ENCODE results near the gene UBR1. TPM values are rescaled to one million over a fixed set of nuclear protein-coding genes. Genes with fewer than 3 reads are reported as not detected.
"Not testable (repeated sequence)": the region's sequence is repeated elsewhere in the genome, so short reads cannot be mapped to it uniquely, and the experiment has no call there.

The UBR1 gene
- total RNA-seq, 4 donors from 2014 or later, result 20.2 to 31.3 (median 22.5) TPM

DNA sequence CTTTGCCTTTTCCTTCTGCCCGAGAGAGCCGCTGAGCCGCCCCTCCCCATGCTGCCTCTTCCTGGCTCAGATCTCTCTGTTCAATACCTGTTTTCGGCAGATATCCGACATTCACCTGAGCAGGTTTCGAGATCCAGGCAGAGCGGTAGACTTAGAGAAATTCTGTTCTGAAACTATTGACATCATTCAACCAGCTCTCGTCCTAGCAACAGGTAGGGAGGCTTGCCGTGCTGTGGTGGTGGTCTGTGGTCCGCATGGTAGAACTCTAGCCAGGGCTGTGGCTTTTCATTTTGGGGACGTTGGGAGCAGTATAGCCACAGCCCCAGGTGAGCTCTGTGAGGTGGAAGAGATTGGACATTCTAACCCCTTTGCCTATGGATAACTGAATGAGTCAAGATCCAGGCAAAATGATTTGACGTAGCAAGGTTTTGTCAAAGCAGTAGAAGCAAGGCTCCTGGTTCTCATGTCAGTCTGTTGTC is 28.4 kb upstream of the UBR1 start:
- no peaks in the 10 kb centered on the region for H3K27me3 ChIP-seq
- ATAC-seq (no peak), DNase-seq (no peak)
- in situ Hi-C loops (cut with MboI; ENCODE audit: low sequenced_read_pairs in 4 of 4) (no loop called here), intact Hi-C loops (cut with DNase I; ENCODE audit: low total_unique reads) (no loop called here)
- peak overlapping the region; percentile 70 to 84 (median 79) for H3K27ac ChIP-seq
- peaks cover 13 to 14% of the 10 kb centered on the region in 2 donors for H3K4me1 ChIP-seq
- peak overlapping the region; percentile 70 to 89 (median 74) for H3K4me3 ChIP-seq
- TF ChIP-seq CTCF (IDR thresholded peaks at IDR 0.05 in 4 of 5, conservative IDR thresholded peaks at IDR 0.05 in 1 of 5) (no peak), POLR2A (IDR thresholded peaks at IDR 0.05) (no peak)
- H3K36me3 ChIP-seq, result peaks cover 0 to 33% of the 10 kb centered on the region in 2 donors
- no peaks in the 10 kb centered on the region for H3K9me3 ChIP-seq

DNA sequence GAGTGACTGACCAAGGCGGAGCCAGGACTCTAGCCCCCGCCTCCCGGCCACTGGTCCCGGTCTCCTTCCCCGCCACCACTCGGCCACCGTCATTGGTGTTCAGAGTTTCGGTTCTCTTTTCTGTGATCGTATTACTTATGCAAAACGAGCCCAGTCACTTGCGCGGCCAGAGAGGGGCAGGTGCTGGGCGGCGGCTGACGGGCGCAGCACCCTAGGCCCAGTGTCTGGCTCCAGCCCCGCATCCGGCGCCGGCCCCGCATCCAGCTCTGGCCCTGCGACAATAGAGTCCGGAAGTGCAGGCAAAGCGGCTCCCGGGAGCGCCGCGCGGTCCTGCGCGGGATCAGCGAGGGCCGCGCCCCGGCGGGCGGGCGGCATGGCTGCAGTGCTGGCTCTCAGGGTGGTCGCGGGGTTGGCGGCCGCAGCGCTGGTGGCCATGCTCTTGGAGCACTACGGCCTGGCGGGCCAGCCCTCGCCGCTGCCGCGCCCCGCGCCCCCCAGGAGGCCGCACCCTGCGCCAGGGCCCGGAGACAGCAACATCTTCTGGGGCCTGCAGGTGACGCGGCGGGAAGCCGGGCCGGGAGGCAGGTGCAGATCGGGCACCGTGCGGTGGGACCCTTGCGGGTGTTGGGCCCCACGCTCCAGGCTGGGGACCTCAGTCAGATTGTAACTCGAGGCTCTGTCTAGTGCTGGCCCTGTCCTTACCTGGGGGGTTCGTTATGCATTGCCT is 27.8 kb upstream of the UBR1 start, which contains the start of gene TMEM62:
Gene TMEM62, plus strand, starts transcription at position 157 of the 727 bp plus-strand sequence. Its CDS starts 217 bp downstream, at position 374.
- ATAC-seq, result peak; percentile 86 to 95

GRCh38 chr15:43132830-43133429 is 27.1 kb upstream of the UBR1 start:
- TF ChIP-seq CTCF (IDR thresholded peaks at IDR 0.05 in 4 of 5, conservative IDR thresholded peaks at IDR 0.05 in 1 of 5), result no peak
- TF ChIP-seq POLR2A (IDR thresholded peaks at IDR 0.05), result no peak
- ATAC-seq (peak; percentile 3 to 17), DNase-seq (no peak)
- Histone ChIP-seq H3K4me1 (peaks cover 13 to 14% of the 10 kb centered on the region in 2 donors), H3K9me3 (no peaks in the 10 kb centered on the region), H3K27ac (peak overlapping the region; percentile 70 to 84 (median 79)), H3K36me3 (peaks cover 0 to 20% of the 10 kb centered on the region in 2 donors), H3K4me3 (peak overlapping the region; percentile 70 to 89 (median 74)), H3K27me3 (no peaks in the 10 kb centered on the region)
- in situ Hi-C loops (cut with MboI; ENCODE audit: low sequenced_read_pairs in 4 of 4), result no loop called here
- intact Hi-C loops (cut with DNase I; ENCODE audit: low total_unique reads), result no loop called here

More for the DNA sequence above, 27.8 kb upstream of the UBR1 start, which contains the start of gene TMEM62:
- Histone ChIP-seq H3K9me3 (no peaks in the 10 kb centered on the region), H3K4me1 (peaks cover 13 to 14% of the 10 kb centered on the region in 2 donors), H3K36me3 (peaks cover 0 to 27% of the 10 kb centered on the region in 2 donors), H3K4me3 (peak within 1 kb of the TSS; percentile 70 to 89 (median 74)), H3K27me3 (no peaks in the 10 kb centered on the region), H3K27ac (peak within 1 kb of the TSS; percentile 70 to 84 (median 79))
- intact Hi-C loops (cut with DNase I; ENCODE audit: low total_unique reads), result no loop called here
- TF ChIP-seq POLR2A (IDR thresholded peaks at IDR 0.05) (peak; percentile 65), CTCF (IDR thresholded peaks at IDR 0.05 in 4 of 5, conservative IDR thresholded peaks at IDR 0.05 in 1 of 5) (peak in 2 of 5 experiments; percentile 8 to 10)
- in situ Hi-C loops (cut with MboI; ENCODE audit: low sequenced_read_pairs in 4 of 4), result no loop called here
- DNase-seq, result peak; percentile 67 to 83

DNA sequence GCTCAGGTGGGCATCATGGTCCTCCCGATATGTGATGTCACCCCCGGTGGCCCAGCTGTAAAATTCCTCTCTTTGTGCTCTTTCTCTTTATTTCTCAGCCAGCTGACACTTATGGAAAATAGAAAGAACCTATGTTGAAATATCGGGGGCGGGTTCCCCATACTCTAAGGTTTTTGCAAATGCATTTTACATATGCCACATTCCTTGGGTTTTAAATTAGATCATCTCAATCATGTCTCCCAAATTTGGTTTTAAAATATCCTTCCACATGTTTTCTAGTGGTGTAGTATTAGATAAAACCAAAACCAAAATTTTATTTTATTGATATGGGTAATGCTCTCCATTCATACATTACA is 23.1 kb upstream of the UBR1 start:
- Histone ChIP-seq H3K4me1 (peaks cover 4 to 5% of the 10 kb centered on the region in 2 donors), H3K27me3 (no peaks in the 10 kb centered on the region), H3K36me3 (no peaks in the 10 kb centered on the region), H3K4me3 (no peak overlapping the region), H3K9me3 (no peaks in the 10 kb centered on the region), H3K27ac (no peak overlapping the region)
- ATAC-seq (no peak), DNase-seq (no peak)
- intact Hi-C loops (cut with DNase I; ENCODE audit: low total_unique reads), result no loop called here
- no peak for TF ChIP-seq POLR2A (IDR thresholded peaks at IDR 0.05)
- TF ChIP-seq CTCF (IDR thresholded peaks at IDR 0.05 in 4 of 5, conservative IDR thresholded peaks at IDR 0.05 in 1 of 5), result no peak
- in situ Hi-C loops (cut with MboI; ENCODE audit: low sequenced_read_pairs in 4 of 4), result no loop called here

DNA sequence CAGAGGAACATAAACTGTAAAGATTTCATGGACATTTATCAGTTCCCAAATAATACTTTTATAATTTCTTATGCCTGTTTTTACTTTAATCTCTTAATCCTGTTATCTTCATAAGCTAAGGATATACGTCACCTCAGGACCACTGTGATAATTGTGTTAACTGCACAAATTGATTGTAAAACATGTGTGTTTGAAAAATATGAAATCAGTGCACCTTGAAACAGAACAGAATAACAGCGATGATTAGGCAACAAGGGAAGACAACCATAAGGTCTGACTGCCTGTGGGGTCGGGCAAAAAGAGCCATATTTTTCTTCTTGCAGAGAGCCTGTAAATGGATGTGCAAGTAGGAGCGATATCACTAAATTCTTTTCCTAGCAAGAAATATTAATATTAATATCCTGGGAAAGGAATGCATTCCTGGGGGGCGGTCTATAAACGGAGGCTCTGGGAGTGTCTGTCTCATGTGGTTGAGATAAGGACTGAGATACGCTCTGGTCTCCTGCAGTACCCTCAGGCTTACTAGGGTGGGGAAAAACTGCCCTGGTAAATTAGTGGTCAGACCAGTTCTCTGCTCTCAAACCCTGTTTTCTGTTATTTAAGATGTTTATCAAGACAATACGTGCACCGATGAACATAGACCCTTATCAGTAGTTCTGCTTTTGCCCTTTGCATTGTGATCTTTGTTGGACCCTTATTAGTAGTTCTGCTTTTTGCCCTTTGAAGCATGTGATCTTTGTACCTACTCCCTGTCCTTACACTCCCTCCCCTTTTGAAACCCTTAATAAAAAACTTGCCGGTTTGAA is 22.5 kb upstream of the UBR1 start:
- DNase-seq; H3K9me3 ChIP-seq; H3K27me3 ChIP-seq; H3K27ac ChIP-seq; intact Hi-C loops (cut with DNase I; ENCODE audit: low total_unique reads); H3K36me3 ChIP-seq; in situ Hi-C loops (cut with MboI; ENCODE audit: low sequenced_read_pairs in 4 of 4); H3K4me1 ChIP-seq; H3K4me3 ChIP-seq; ATAC-seq: not testable (repeated sequence)

Measured in gastrocnemius medialis (tissue), 4 donors.